K562 (cell line): ENCODE measurements around the gene GAS2L1. TPM values are rescaled to one million over a fixed set of nuclear protein-coding genes. Genes with fewer than 3 reads are reported as not detected.

Source experiments
- CBX1 ChIP-seq: sonication (generic); IDR thresholded peaks from 2 replicates; pipeline ENCODE4 v1.6.1; 2016; ENCODE audit warnings: antibody characterized with exemption, low read depth, mild to moderate bottlenecking
- HOMEZ ChIP-seq: fragments of 250-450 bp; sonication (Bioruptor Pico); IDR thresholded peaks from 2 replicates; pipeline ENCODE4 v1.4.0; 2020; ENCODE audit warnings: mild to moderate bottlenecking, moderate library complexity
- KLF6 ChIP-seq: fragments of 250-450 bp; sonication (Bioruptor Pico); IDR thresholded peaks from 2 replicates; pipeline ENCODE4 v1.4.0; 2020; ENCODE audit warnings: mild to moderate bottlenecking, moderate library complexity, borderline replicate concordance
- RERE ChIP-seq: sonication (generic); formaldehyde crosslinking; IDR thresholded peaks from 2 replicates; pipeline ENCODE4 v1.8.0; 2023; ENCODE audit warnings: missing genetic modification reagents, mild to moderate bottlenecking, borderline replicate concordance
- RNF2 ChIP-seq: sonication (generic); IDR thresholded peaks from 2 replicates; pipeline ENCODE4 v1.6.1; 2016
- STAG1 ChIP-seq: sonication (generic); formaldehyde crosslinking; IDR thresholded peaks from 2 replicates; pipeline ENCODE4 v1.5.0; 2020; ENCODE audit warnings: missing genetic modification reagents, borderline replicate concordance
- VEZF1 ChIP-seq: fragments of 200-800 bp; sonication (Bioruptor generic); IDR thresholded peaks from 2 replicates; pipeline ENCODE4 v1.6.1; 2017; ENCODE audit warnings: missing genetic modification characterization, missing compliant biosample characterization
- ZNF232 ChIP-seq: sonication (generic); formaldehyde crosslinking; IDR thresholded peaks from 2 replicates; pipeline ENCODE4 v1.8.0; 2022; ENCODE audit warnings: mild to moderate bottlenecking, missing genetic modification reagents
- ZNF407 ChIP-seq: fragments of 450-650 bp; IDR thresholded peaks from 2 replicates; pipeline ENCODE4 v1.6.1; 2016; ENCODE audit warnings: low read depth
- polyA plus RNA-seq, 8 experiments: library from polyadenylated mRNA; depleted of rRNA in 4 of 8; stranded (reverse) in 5 of 8; unstranded in 3 of 8; fragments of >200 nt; fragmentation: Nextera tagmentation in 2 of 8; fragmentation: Illumina TruSeq in 1 of 8; extraction: Ambion mirVana in 2 of 8; extraction: Trizol in 1 of 8; gene quantifications; 2 replicates each; pipeline versions ENCODE4 v1.2.1 to v1.2.3, GENCODE V29; 2011 to 2014; ENCODE audit warnings: inconsistent platforms in 1 of 8, missing spikeins in 1 of 8
- total RNA-seq, 7 experiments: library from RNA; depleted of rRNA in 6 of 7; stranded (reverse); fragments of >200 nt in 6 of 7; fragmentation: Illumina TruSeq in 2 of 7; extraction: Trizol in 2 of 7; gene quantifications; 2 replicates each; pipeline versions ENCODE4 v1.2.1 to v1.2.3, GENCODE V29; 2011 to 2021; ENCODE audit warnings: low replicate concordance in 1 of 7

GAS2L1 gene
- total and polyA plus RNA-seq, 9 of the 15 experiments (the other 6 are each of a cell fraction or from before 2014, with no cell fraction given), result 0.56 to 19.7 (median 3.2) TPM

- TF ChIP-seq ZNF407, result no peak
- TF ChIP-seq ZNF232 (CRISPR knock-in tag), result no peak
- peak; percentile 52; the same call in 1 of the 2 replicates for TF ChIP-seq RNF2
- no peak for TF ChIP-seq KLF6 (CRISPR knock-in tag)
- TF ChIP-seq CBX1, result no peak
- TF ChIP-seq RERE (CRISPR knock-in tag), result no peak
- peak; percentile 56 for TF ChIP-seq VEZF1 (CRISPR knock-in tag)
- no peak for TF ChIP-seq STAG1 (CRISPR knock-in tag)
- no peak for TF ChIP-seq HOMEZ (CRISPR knock-in tag)
Measured at GRCh38 chr22:29267858-29268510, 38.5 kb upstream of the GAS2L1 start, which contains the start of the genes EWSR1 and RHBDD3 (continued).
